ENCODE results near the gene PRKCH.
A peak's percentile ranks its signal among the peaks of the same experiment; 100 is the strongest.

PRKCH gene

GRCh38 chr14:61397615-61398014, 76.2 kb downstream of the PRKCH start:
- no peaks in the 10 kb centered on the region for H3K9me3 ChIP-seq (ENCODE audit: control insufficient read depth, insufficient read depth, low read depth, low read length)
- H3K4me3 ChIP-seq (ENCODE audit: low read depth, low read length): no peak overlapping the region
- ChIA-PET CTCF (no interaction called here), POLR2A (no interaction called here)
- TF ChIP-seq, protein P1, sequence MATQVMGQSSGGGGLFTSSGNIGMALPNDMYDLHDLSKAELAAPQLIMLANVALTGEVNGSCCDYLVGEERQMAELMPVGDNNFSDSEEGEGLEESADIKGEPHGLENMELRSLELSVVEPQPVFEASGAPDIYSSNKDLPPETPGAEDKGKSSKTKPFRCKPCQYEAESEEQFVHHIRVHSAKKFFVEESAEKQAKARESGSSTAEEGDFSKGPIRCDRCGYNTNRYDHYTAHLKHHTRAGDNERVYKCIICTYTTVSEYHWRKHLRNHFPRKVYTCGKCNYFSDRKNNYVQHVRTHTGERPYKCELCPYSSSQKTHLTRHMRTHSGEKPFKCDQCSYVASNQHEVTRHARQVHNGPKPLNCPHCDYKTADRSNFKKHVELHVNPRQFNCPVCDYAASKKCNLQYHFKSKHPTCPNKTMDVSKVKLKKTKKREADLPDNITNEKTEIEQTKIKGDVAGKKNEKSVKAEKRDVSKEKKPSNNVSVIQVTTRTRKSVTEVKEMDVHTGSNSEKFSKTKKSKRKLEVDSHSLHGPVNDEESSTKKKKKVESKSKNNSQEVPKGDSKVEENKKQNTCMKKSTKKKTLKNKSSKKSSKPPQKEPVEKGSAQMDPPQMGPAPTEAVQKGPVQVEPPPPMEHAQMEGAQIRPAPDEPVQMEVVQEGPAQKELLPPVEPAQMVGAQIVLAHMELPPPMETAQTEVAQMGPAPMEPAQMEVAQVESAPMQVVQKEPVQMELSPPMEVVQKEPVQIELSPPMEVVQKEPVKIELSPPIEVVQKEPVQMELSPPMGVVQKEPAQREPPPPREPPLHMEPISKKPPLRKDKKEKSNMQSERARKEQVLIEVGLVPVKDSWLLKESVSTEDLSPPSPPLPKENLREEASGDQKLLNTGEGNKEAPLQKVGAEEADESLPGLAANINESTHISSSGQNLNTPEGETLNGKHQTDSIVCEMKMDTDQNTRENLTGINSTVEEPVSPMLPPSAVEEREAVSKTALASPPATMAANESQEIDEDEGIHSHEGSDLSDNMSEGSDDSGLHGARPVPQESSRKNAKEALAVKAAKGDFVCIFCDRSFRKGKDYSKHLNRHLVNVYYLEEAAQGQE (tag by site-specific recombination; IDR thresholded peaks at IDR 0.05): no peak
- TF ChIP-seq ZNF510 (tag by site-specific recombination; IDR thresholded peaks at IDR 0.05; ENCODE audit: insufficient replicate concordance) (no peak), BCL11B (tag by site-specific recombination; IDR thresholded peaks at IDR 0.05; ENCODE audit: low read depth) (no peak), ZBTB20 (tag by site-specific recombination; IDR thresholded peaks at IDR 0.05) (no peak)
- H3K4me1 ChIP-seq (ENCODE audit: control insufficient read depth, insufficient read depth, low read length): no peaks in the 10 kb centered on the region
- H3K27ac ChIP-seq (ENCODE audit: extremely low read depth, low read depth, low read length): no peak overlapping the region
- no peaks in the 10 kb centered on the region for H3K36me3 ChIP-seq (ENCODE audit: control insufficient read depth in 2 of 2, insufficient read depth in 1 of 2, low read length in 2 of 2)

- Histone ChIP-seq H3K9me3 (ENCODE audit: control insufficient read depth, insufficient read depth, low read depth, low read length) (no peaks in the 10 kb centered on the region), H3K36me3 (ENCODE audit: control insufficient read depth in 2 of 2, insufficient read depth in 1 of 2, low read length in 2 of 2) (no peaks in the 10 kb centered on the region), H3K27ac (ENCODE audit: extremely low read depth, low read depth, low read length) (no peak overlapping the region), H3K4me1 (ENCODE audit: control insufficient read depth, insufficient read depth, low read length) (no peaks in the 10 kb centered on the region), H3K4me3 (ENCODE audit: low read depth, low read length) (no peak overlapping the region)
- ChIA-PET POLR2A (no interaction called here), CTCF (interaction anchor here (0.7 kb wide), 1 partner anchor 161 kb away, joined by 4 read pairs; no protein-coding TSS in a partner anchor)
- TF ChIP-seq PRDM6 (tag by site-specific recombination; IDR thresholded peaks at IDR 0.05) (peak; percentile 54), PRDM2 (tag by site-specific recombination; IDR thresholded peaks at IDR 0.05; ENCODE audit: borderline replicate concordance) (no peak), ZNF133 (tag by site-specific recombination; IDR thresholded peaks at IDR 0.05) (0 out of 2 replicates have a peak, but pooled peaks have one; percentile 10)
- TF ChIP-seq, protein P2, sequence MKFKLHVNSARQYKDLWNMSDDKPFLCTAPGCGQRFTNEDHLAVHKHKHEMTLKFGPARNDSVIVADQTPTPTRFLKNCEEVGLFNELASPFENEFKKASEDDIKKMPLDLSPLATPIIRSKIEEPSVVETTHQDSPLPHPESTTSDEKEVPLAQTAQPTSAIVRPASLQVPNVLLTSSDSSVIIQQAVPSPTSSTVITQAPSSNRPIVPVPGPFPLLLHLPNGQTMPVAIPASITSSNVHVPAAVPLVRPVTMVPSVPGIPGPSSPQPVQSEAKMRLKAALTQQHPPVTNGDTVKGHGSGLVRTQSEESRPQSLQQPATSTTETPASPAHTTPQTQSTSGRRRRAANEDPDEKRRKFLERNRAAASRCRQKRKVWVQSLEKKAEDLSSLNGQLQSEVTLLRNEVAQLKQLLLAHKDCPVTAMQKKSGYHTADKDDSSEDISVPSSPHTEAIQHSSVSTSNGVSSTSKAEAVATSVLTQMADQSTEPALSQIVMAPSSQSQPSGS (tag by site-specific recombination; IDR thresholded peaks at IDR 0.05; ENCODE audit: low read depth): peak; percentile 92
Measured at GRCh38 chr14:61398221-61398620, 76.8 kb downstream of the PRKCH start.
